NB4 (cell line): ENCODE measurements around the gene GPR21.

Experiments used
- DNase-seq: peaks from one replicate; pipeline ENCODE4 v3.0.0; 2010; ENCODE audit warnings: low read depth
- H3K4me3 ChIP-seq: one replicate; pipeline ENCODE4 v1.5.1; 2011; ENCODE audit warnings: mild to moderate bottlenecking, low read depth, low read length, moderate library complexity
- MYC ChIP-seq: IDR thresholded peaks from 2 replicates; pipeline ENCODE4 v1.6.1; 2011; ENCODE audit warnings: low read depth, low read length
- POLR2A ChIP-seq: IDR thresholded peaks from 2 replicates; pipeline ENCODE4 v1.6.1; 2011; ENCODE audit warnings: mild to moderate bottlenecking; ENCODE audit not compliant: insufficient read length; ENCODE audit errors: extremely low read depth
- TF ChIP-seq, protein P1 (sequence below): IDR thresholded peaks from 2 replicates; pipeline ENCODE4 v1.6.1; 2011; ENCODE audit warnings: low read depth, low read length
- TF ChIP-seq, protein P2 (sequence below): IDR thresholded peaks from one replicate; pipeline ENCODE4 v1.5.1; 2012; ENCODE audit warnings: low read depth, low read length

GPR21 gene

DNA sequence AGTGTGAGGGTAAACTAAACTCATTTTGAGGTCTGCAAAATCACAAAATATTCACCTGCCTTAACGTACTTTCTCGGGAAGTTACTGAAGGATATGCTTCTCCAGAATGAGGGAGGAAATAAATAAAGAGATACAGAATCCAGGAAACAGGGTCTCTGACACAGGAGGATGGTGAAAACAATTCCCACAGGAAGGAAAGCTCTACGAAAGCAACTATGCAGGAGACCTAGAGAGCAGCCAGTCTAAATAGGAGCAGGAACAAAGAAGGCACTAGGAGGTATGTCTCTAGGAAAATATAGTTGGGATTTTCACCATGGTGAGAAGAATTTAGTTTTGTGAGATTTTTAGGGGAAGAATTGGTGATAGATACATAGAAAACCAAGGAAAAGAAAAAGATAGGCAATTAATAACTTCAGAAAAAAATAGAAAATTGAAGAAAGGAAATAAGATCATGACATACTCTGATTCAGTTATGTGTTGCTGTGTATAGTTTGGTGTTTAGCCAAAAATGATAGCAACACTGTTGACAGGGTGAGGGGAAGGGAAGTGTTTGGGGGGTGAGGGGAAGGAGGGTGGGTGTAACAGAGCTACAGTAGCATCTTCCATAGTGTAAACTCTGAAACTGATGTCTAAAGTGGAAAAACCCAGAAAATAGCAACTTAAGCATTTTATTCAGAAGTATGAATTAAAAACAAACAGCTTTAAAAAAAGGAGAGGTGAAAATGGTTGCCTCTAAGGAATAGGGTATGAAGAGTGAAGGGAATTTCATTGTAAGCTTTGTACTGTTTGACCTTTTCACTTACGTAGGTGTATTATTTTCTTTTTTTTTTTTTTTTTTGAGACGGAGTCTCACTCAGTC, 9.8 kb downstream of the GPR21 start:
- DNase-seq, result no peak
- TF ChIP-seq MYC (no peak), POLR2A (no peak)
- TF ChIP-seq, protein P1, sequence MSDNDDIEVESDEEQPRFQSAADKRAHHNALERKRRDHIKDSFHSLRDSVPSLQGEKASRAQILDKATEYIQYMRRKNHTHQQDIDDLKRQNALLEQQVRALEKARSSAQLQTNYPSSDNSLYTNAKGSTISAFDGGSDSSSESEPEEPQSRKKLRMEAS, result no peak
- TF ChIP-seq, protein P2, sequence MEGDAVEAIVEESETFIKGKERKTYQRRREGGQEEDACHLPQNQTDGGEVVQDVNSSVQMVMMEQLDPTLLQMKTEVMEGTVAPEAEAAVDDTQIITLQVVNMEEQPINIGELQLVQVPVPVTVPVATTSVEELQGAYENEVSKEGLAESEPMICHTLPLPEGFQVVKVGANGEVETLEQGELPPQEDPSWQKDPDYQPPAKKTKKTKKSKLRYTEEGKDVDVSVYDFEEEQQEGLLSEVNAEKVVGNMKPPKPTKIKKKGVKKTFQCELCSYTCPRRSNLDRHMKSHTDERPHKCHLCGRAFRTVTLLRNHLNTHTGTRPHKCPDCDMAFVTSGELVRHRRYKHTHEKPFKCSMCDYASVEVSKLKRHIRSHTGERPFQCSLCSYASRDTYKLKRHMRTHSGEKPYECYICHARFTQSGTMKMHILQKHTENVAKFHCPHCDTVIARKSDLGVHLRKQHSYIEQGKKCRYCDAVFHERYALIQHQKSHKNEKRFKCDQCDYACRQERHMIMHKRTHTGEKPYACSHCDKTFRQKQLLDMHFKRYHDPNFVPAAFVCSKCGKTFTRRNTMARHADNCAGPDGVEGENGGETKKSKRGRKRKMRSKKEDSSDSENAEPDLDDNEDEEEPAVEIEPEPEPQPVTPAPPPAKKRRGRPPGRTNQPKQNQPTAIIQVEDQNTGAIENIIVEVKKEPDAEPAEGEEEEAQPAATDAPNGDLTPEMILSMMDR, result no peak
- H3K4me3 ChIP-seq, result no peak overlapping the region

- H3K4me3 ChIP-seq, result no peak overlapping the region
- TF ChIP-seq, protein P2, result no peak
These were observed 11.1 kb downstream of the GPR21 start for GRCh38 chr9:123044586-123044985.

GRCh38 chr9:123046406-123047195, 13.1 kb downstream of the GPR21 start:
- TF ChIP-seq, protein P1, result no peak
- TF ChIP-seq, protein P2, result no peak
- no peak for DNase-seq
- H3K4me3 ChIP-seq, result no peak overlapping the region

More at GRCh38 chr9:123044586-123044985, 11.1 kb downstream of the GPR21 start:
- DNase-seq, result no peak

DNA sequence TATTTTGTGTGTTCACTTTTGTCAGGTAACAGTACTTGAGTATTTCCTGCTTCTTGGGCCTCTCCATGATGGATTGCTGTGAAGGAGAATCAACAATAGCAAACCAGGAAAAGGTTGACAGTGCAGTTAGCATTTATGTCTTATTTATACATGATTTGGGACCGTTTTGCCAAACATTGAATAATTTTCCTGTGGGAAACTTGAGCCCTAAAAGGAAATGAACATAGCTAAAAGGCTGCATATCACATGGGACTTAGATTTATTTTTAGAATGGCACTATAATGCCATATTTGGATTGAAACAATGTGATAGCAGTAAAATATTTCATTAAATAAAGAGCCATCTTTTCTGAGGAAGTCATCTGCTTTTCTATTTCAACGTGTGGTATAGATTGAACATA, 15.3 kb downstream of the GPR21 start:
- H3K4me3 ChIP-seq, result no peak overlapping the region
- no peak for DNase-seq
- TF ChIP-seq, protein P1, result no peak
- TF ChIP-seq MYC, result no peak
- TF ChIP-seq POLR2A, result no peak
- TF ChIP-seq, protein P2, result no peak

GRCh38 chr9:123049589-123050222, 16.2 kb downstream of the GPR21 start:
- TF ChIP-seq POLR2A (no peak), MYC (no peak)
- TF ChIP-seq, protein P2, result no peak
- TF ChIP-seq, protein P1, result no peak
- no peak for DNase-seq
- no peak overlapping the region for H3K4me3 ChIP-seq
